A549 treated with ZK216348 at 1 μM for 4 hours (cell line): ENCODE measurements around the gene EXD2. TPM values are rescaled to one million over a fixed set of nuclear protein-coding genes. Genes with fewer than 3 reads are reported as not detected.

Experiments used
- total RNA-seq: library from RNA; stranded (reverse); fragments of 200-300 nt; extraction: Qiagen RNA extraction; gene quantifications from 5 replicates; pipeline ENCODE4 v1.2.3, GENCODE V29; 2022; ENCODE audit warnings: low read depth

Gene EXD2, protein sequence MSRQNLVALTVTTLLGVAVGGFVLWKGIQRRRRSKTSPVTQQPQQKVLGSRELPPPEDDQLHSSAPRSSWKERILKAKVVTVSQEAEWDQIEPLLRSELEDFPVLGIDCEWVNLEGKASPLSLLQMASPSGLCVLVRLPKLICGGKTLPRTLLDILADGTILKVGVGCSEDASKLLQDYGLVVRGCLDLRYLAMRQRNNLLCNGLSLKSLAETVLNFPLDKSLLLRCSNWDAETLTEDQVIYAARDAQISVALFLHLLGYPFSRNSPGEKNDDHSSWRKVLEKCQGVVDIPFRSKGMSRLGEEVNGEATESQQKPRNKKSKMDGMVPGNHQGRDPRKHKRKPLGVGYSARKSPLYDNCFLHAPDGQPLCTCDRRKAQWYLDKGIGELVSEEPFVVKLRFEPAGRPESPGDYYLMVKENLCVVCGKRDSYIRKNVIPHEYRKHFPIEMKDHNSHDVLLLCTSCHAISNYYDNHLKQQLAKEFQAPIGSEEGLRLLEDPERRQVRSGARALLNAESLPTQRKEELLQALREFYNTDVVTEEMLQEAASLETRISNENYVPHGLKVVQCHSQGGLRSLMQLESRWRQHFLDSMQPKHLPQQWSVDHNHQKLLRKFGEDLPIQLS
- total RNA-seq: 12.4 to 15.0 TPM (median 12.8 TPM) in 5 replicates

DNA sequence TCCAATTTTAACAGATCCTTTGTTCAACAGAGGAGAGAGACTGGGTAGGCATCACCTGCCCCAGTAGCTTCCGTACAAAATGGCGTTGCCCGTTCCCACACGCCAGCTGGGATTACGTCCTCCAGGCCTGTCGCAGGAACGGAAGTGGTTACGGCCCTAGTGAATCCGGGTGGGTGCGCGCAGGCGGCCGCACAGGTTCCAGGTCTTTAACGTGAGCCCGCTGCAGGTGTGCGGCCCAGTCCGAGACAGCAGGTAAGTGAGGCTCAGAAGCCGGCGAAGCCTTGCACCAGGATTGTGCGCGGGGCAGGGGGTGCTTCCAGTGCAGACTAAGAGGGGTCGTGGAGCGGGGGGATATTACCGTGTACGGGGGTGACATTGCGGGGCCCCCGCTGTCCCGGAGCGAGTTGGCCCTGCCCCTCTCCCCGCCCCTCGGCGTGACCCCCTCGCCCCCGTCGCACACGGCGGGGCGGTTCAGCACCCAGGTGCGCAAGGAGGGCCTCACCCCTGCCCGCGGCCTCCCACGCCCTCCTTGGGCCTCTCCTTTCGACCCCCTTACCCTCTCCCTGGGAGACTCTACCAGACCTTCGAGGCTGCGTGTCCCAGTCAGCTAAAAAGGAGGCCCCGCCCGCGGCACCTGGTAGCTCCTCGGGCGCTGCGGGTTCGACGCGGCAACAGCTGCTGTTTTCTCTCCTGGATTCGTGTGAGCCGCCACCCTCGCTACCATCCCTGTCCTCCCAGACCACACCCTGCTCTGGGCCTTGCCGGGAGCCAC, at the start of gene EXD2:
Gene EXD2 (plus strand): TSS at position 159 of the 772 bp plus-strand sequence. CDS start 17,973 bp downstream, outside the sequence.

DNA sequence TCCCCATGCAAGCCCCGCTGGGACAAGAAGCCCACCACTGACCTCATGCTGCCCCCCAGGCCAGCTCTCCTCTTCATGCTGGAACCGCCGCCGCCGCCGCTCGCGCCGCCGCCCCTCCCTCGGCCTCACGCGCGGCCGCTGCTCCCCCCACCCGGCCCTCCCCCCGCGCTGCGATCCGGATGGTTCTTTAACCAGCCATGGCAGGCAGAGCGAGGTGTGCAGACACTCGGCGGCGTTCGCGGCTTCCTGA, 38.5 kb upstream of the EXD2 start, which contains the start of gene DCAF5:
Gene DCAF5 (minus strand): TSS at position 218 of the 250 bp plus-strand sequence. CDS start 141 bp downstream, at position 77.

DNA sequence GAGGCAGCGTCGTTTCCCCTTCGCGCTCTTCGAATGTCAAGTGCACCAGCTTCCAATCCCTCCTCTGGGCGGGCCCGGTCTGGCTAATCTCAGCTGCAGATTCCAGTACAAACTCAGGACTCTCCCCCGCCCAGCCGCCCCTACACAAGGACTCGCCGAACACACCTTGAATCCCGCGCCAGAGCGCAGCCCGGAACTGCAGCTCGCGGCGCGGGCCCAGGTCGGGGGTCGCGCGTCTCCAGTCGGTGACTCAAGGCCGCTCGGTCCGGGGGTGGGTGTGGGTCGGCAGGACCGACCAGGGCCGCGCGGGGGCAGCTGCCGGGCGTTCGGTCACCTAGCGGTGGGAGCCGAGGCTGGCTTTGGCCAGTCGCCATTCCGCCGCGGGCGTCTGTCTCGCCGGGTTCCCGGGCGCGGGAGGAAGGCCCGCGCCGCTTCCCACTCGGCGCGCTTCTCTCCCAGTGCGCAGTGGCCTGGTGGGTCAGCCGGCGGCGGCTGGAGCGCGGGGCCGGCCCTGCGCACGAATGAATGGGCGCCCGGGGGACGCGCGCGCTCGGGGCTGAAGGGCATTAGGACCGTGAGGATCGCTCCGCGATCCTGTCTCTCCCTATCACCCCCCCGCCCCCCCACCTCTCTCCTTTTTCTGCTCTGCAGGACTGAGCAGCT, 68.4 kb downstream of the EXD2 start, which contains the start of gene GALNT16:
Gene GALNT16 (plus strand): TSS at position 632 of the 663 bp plus-strand sequence. CDS start 133 bp downstream, outside the sequence.

Other genes starting within 250 kb of the EXD2 start
- gene ACTN1, start 212.2 kb upstream of the EXD2 start, total RNA-seq: 146 to 227 TPM (median 200 TPM) in 5 replicates
- 13.5 to 19.0 TPM (median 17.6 TPM) in 5 replicates for gene DCAF5, start 38.4 kb upstream of the EXD2 start, total RNA-seq
- 1.9 to 4.0 TPM (median 3.3 TPM) in 5 replicates for gene GALNT16, start 68.7 kb downstream of the EXD2 start, total RNA-seq
- 263 to 424 TPM (median 335 TPM) in 5 replicates for gene ERH, start 206.8 kb downstream of the EXD2 start, total RNA-seq
- 34.5 to 46.9 TPM (median 38.2 TPM) in 5 replicates for gene SLC39A9, start 207.2 kb downstream of the EXD2 start, total RNA-seq